ENCODE data around the gene KRT2.

- no peak for TF ChIP-seq TAF7 (tag; IDR thresholded peaks at IDR 0.05)
- no peak for TF ChIP-seq CTCF (IDR thresholded peaks at IDR 0.05 in 2 of 3, conservative IDR thresholded peaks at IDR 0.05 in 1 of 3; ENCODE audit: insufficient read depth in 2 of 3, low read depth in 1 of 3, low read length in 3 of 3)
- no peak for TF ChIP-seq POLR2A (conservative IDR thresholded peaks at IDR 0.05)
- no peak for TF ChIP-seq MLX (CRISPR knock-in tag; conservative IDR thresholded peaks at IDR 0.05)
- TF ChIP-seq CHD4 (IDR thresholded peaks at IDR 0.05; ENCODE audit: insufficient read depth, insufficient replicate concordance, low read depth, low read length, poor library complexity, severe bottlenecking), result no peak
Observed at GRCh38 chr12:52622349-52622748, 29.7 kb downstream of the KRT2 start.

Data from K562 (cell line).